Upper lobe of left lung (tissue), 6 donors: Measurements from ENCODE around the gene ANKRD13B. TPM values are rescaled to one million over a fixed set of nuclear protein-coding genes. Genes with fewer than 3 reads are reported as not detected.
A peak's percentile ranks its signal among the peaks of the same experiment; 100 is the strongest.

Experiments
- ATAC-seq, 2 donors: fragments of 200-7000 bp; cut with Tn5 transposase; one replicate each; pipeline ENCODE4 v1.9.1; 2022; ENCODE audit warnings: mild to moderate bottlenecking in 2 of 2, moderate library complexity in 2 of 2; ENCODE audit not compliant: low FRiP score in 2 of 2
- DNase-seq, 2 donors: peaks; one replicate each; pipeline ENCODE4 v3.0.0-alpha.2; 2019 to 2020
- H3K27ac ChIP-seq, 4 donors: fragments of 200-600 bp; sonication (generic); one replicate each; pipeline ENCODE4 v1.5.1; 2016 to 2019
- H3K27me3 ChIP-seq, 4 donors: fragments of 200-600 bp; sonication (generic); one replicate each; pipeline ENCODE4 v1.5.1; 2017 to 2019
- H3K36me3 ChIP-seq, 4 donors: fragments of 200-600 bp; sonication (generic); one replicate each; pipeline ENCODE4 v1.5.1; 2016 to 2019
- H3K4me1 ChIP-seq, 4 donors: fragments of 200-600 bp; sonication (generic); one replicate each; pipeline ENCODE4 v1.5.1; 2018 to 2019
- H3K4me3 ChIP-seq, 4 donors: fragments of 200-600 bp; sonication (generic); one replicate each; pipeline ENCODE4 v1.5.1; 2017 to 2019; ENCODE audit warnings: mild to moderate bottlenecking in 2 of 4, moderate library complexity in 1 of 4
- H3K9me3 ChIP-seq, 4 donors: fragments of 200-600 bp; sonication (generic); one replicate each; pipeline ENCODE4 v1.5.1; 2018 to 2019
- EP300 ChIP-seq, 4 donors: sonication (generic); formaldehyde crosslinking; IDR thresholded peaks; one replicate each; pipeline ENCODE4 v1.5.1; 2017; ENCODE audit warnings: antibody characterized with exemption in 4 of 4, control low read depth in 2 of 4
- POLR2A ChIP-seq, 4 donors: fragments of 450-650 bp; IDR thresholded peaks; one replicate each; pipeline ENCODE4 v1.5.1; 2016 to 2017; ENCODE audit warnings: antibody characterized with exemption in 4 of 4, mild to moderate bottlenecking in 2 of 4
- POLR2AphosphoS5 ChIP-seq, 2 donors: sonication (generic); formaldehyde crosslinking; IDR thresholded peaks; one replicate each; pipeline ENCODE4 v1.5.1; 2017; ENCODE audit warnings: antibody characterized with exemption in 2 of 2
- WGBS, 2 donors: methylation state at CpG; one replicate each; pipeline ENCODE4 v1.1.5; 2017 to 2018; 5-methylcytosine and 5-hydroxymethylcytosine counted together
- total RNA-seq, 6 donors: library from RNA; depleted of rRNA in 4 of 6; stranded (reverse); fragments of >200 nt in 4 of 6; gene quantifications; one replicate each; pipeline versions ENCODE4 v1.1.0 to v1.2.1, GENCODE V29; 2016 to 2021
- TF ChIP-seq, protein P1 (sequence below), 6 experiments: fragments of 450-650 bp in 4 of 6; fragments of 200-600 bp in 2 of 6; sonication (generic) in 2 of 6; IDR thresholded peaks; one replicate each; pipeline ENCODE4 v1.5.1; 2016 to 2019; ENCODE audit warnings: antibody characterized with exemption in 6 of 6
- donor health status: DM: no; HTN: no; CAD: no; lungs with moderate emphysema.
- donor health status: DM: no; HTN: yes; CAD: no; lungs with severe emphysema.

The ANKRD13B gene
- total RNA-seq, 6 donors from 2014 or later, result 1.5 to 24.1 (median 3.9) TPM

DNA sequence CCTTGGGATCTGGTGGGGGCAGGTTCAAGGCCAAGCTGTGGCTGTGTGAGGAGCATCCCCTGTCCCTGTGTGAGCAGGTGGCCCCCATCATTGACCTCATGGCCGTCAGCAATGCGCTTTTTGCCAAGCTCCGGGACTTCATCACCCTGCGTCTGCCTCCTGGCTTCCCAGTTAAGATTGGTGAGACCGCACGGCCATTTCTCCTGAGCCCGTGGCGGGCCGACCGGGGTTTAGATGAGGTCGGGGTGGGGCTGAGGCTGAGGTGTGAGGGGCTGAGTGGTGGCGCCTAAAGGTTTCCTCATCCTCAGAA lies 19.1 kb downstream of the ANKRD13B start:
- ATAC-seq (no peak), DNase-seq (peak in 1 of 2 donors; percentile 54)
- WGBS, 2 donors, result 93 to 96% methylated on average over 5 to 10 of the region's 12 CpGs
- no peaks in the 10 kb centered on the region for H3K9me3 ChIP-seq
- no peak overlapping the region for H3K4me3 ChIP-seq
- H3K27ac ChIP-seq, result no peak overlapping the region
- H3K36me3 ChIP-seq, result no peaks in the 10 kb centered on the region
- TF ChIP-seq EP300 (IDR thresholded peaks at IDR 0.05), result no peak
- TF ChIP-seq POLR2AphosphoS5 (IDR thresholded peaks at IDR 0.05), result no peak
- TF ChIP-seq, protein P1, sequence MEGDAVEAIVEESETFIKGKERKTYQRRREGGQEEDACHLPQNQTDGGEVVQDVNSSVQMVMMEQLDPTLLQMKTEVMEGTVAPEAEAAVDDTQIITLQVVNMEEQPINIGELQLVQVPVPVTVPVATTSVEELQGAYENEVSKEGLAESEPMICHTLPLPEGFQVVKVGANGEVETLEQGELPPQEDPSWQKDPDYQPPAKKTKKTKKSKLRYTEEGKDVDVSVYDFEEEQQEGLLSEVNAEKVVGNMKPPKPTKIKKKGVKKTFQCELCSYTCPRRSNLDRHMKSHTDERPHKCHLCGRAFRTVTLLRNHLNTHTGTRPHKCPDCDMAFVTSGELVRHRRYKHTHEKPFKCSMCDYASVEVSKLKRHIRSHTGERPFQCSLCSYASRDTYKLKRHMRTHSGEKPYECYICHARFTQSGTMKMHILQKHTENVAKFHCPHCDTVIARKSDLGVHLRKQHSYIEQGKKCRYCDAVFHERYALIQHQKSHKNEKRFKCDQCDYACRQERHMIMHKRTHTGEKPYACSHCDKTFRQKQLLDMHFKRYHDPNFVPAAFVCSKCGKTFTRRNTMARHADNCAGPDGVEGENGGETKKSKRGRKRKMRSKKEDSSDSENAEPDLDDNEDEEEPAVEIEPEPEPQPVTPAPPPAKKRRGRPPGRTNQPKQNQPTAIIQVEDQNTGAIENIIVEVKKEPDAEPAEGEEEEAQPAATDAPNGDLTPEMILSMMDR (IDR thresholded peaks at IDR 0.05), result no peak
- TF ChIP-seq POLR2A (IDR thresholded peaks at IDR 0.05), result no peak
- H3K4me1 ChIP-seq, result peaks cover 40 to 45% (median 45%) of the 10 kb centered on the region in 4 donors
- H3K27me3 ChIP-seq, result peaks cover 0 to 10% (median 0%) of the 10 kb centered on the region in 4 donors

DNA sequence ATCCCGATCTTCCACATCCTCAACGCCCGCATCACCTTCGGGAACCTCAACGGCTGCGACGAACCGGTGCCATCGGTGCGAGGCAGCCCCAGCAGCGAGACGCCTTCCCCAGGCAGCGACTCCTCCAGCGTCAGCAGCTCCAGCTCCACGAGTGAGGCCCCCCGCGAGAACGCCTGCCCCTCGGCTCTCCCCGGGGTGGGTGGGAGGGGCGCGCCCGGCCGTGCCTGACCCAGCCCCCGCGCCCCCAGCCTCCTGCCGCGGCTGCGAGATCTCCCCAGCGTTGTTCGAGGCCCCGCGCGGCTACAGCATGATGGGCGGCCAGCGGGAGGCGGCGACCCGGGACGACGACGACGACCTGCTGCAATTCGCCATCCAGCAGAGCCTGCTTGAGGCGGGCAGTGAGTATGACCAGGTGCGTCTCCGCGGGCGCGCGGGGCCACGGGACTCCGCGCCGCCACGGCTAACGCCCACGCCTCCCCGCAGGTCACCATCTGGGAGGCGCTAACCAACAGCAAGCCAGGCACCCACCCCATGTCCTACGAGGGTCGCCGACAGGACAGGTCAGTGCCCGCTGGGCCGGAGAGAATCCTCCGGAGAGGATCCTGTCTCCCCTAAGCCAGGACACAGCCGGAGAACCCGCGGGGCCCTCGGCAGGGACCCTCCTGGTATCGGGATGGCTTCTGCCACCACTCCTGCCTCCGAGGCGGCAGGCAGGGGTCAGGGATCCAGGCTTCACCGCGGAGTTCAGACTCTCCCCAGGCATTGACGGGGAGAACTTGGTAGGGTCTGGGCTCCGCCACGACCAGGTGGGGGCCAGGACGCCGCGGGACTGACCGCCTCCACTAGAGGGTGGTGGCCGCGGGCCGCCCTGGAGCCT lies 19.7 kb downstream of the ANKRD13B start:
- TF ChIP-seq POLR2AphosphoS5 (IDR thresholded peaks at IDR 0.05), result no peak
- no peak for TF ChIP-seq POLR2A (IDR thresholded peaks at IDR 0.05)
- TF ChIP-seq, protein P1 (IDR thresholded peaks at IDR 0.05), result no peak
- no peak for TF ChIP-seq EP300 (IDR thresholded peaks at IDR 0.05)
- Histone ChIP-seq H3K9me3 (no peaks in the 10 kb centered on the region), H3K4me1 (peaks cover 46 to 51% (median 50%) of the 10 kb centered on the region in 4 donors), H3K27me3 (peaks cover 0 to 10% (median 0%) of the 10 kb centered on the region in 4 donors), H3K4me3 (peak overlapping the region in 3 of 4 donors; percentile 29 to 47 (median 45)), H3K27ac (peak overlapping the region in 1 of 4 donors; percentile 32), H3K36me3 (no peaks in the 10 kb centered on the region)
- 60 to 63% methylated on average over 38 to 47 of the region's 85 CpGs for WGBS, 2 donors
- DNase-seq (peak in 1 of 2 donors; percentile 84), ATAC-seq (no peak)

DNA sequence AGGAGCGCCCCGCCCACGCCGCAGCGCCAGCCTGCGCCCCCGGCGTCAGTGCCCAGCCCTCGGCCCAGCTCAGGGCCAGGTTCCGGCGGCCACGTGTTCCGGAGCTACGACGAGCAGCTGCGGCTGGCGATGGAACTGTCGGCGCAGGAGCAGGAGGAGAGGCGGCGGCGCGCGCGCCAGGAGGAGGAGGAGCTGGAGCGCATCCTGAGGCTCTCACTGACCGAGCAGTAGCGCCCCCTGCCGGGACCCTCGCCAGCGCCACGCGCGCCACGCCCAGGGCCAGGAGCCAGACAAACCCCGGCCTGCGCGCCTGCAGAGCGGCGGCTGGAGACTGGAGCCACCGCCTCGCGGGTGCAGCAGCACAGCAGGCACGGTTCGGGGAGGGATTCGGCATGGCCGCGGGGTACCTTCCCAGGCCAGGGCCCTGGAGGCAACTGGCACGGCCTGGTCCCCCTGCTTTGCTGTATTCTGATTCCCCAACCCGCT lies 20.5 kb downstream of the ANKRD13B start:
- ATAC-seq (peak; percentile 78 to 87), DNase-seq (peak; percentile 93 to 99)
- no peaks in the 10 kb centered on the region for H3K9me3 ChIP-seq
- H3K27ac ChIP-seq, result peak overlapping the region in 1 of 4 donors; percentile 32
- no peaks in the 10 kb centered on the region for H3K36me3 ChIP-seq
- WGBS, 2 donors, result 1% methylated on average over 19 of the region's 50 CpGs; no CpG with 5 or more reads in 1 of the 2 donors
- peaks cover 49 to 58% (median 58%) of the 10 kb centered on the region in 4 donors for H3K4me1 ChIP-seq
- H3K27me3 ChIP-seq, result peaks cover 0 to 10% (median 0%) of the 10 kb centered on the region in 4 donors
- no peak for TF ChIP-seq POLR2A (IDR thresholded peaks at IDR 0.05)
- TF ChIP-seq, protein P1 (IDR thresholded peaks at IDR 0.05), result peak; percentile 88 to 97 (median 95)
- TF ChIP-seq EP300 (IDR thresholded peaks at IDR 0.05), result peak in 1 of 4 donors; percentile 50
- TF ChIP-seq POLR2AphosphoS5 (IDR thresholded peaks at IDR 0.05), result peak; percentile 14 to 37
- peak overlapping the region in 3 of 4 donors; percentile 29 to 47 (median 45) for H3K4me3 ChIP-seq

DNA sequence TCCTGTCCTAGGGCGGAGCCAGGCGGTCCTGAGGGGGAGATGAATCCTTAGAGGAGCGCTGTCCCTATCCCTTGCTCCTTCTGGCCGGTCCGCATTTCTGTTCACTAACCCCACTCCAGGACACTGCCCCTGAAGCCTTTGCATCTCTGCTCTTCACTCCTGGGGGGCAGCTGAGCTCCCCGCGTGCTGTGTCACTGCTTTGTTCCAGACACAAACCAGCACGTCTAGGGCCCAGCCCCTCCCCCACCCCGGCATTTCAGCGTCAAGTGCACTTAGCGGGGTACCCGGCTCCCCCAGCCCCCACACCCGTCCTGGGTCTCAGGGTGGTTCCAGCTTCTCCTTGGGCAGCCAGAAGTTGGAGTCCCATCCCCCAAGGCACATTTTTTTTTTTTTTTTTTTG lies 20.9 kb downstream of the ANKRD13B start:
- peak in 1 of 2 donors; percentile 54 for DNase-seq
- whole genome bisulfite sequencing, 2 donors, result 36 to 48% methylated on average over 13 of the region's 13 CpGs
- TF ChIP-seq, protein P1 (IDR thresholded peaks at IDR 0.05), result no peak
- TF ChIP-seq POLR2A (IDR thresholded peaks at IDR 0.05) (no peak), EP300 (IDR thresholded peaks at IDR 0.05) (no peak), POLR2AphosphoS5 (IDR thresholded peaks at IDR 0.05) (no peak)
- Histone ChIP-seq H3K9me3 (no peaks in the 10 kb centered on the region), H3K27ac (peak overlapping the region in 1 of 4 donors; percentile 19), H3K4me1 (peaks cover 49 to 62% (median 59%) of the 10 kb centered on the region in 4 donors), H3K27me3 (peaks cover 0 to 10% (median 0%) of the 10 kb centered on the region in 4 donors), H3K36me3 (no peaks in the 10 kb centered on the region), H3K4me3 (peak overlapping the region in 3 of 4 donors; percentile 29 to 47 (median 45))
- no peak for ATAC-seq
